Astrocyte (in vitro differentiated cells and primary cell): Measurements from ENCODE around the gene MRPL36. TPM values are rescaled to one million over a fixed set of nuclear protein-coding genes. Genes with fewer than 3 reads are reported as not detected.

Source experiments
- DNase-seq: peaks from one replicate; pipeline ENCODE4 v3.0.0-alpha.2; 2010; ENCODE audit warnings: low read depth
- FAIRE-seq: peaks from 2 replicates; lab custom pipeline; 2011; peaks lifted over from hg19 to GRCh38; lab: Jason Lieb, UNC
- H2AFZ ChIP-seq: 2 replicates; pipeline ENCODE4 v1.6.0; 2012; ENCODE audit warnings: low read depth, low read length, inconsistent platforms
- H3K27ac ChIP-seq: 2 replicates; pipeline ENCODE4 v1.5.1; 2011; ENCODE audit warnings: low read depth, low read length, inconsistent platforms
- H3K27me3 ChIP-seq: 2 replicates; pipeline ENCODE4 v1.6.0; 2011; ENCODE audit warnings: low read length, inconsistent platforms; ENCODE audit not compliant: insufficient read depth
- H3K36me3 ChIP-seq: 2 replicates; pipeline ENCODE4 v1.5.1; 2011; ENCODE audit warnings: low read length, inconsistent platforms; ENCODE audit not compliant: insufficient read depth
- H3K4me1 ChIP-seq: 2 replicates; pipeline ENCODE4 v1.5.1; 2011; ENCODE audit warnings: low read length, inconsistent platforms; ENCODE audit not compliant: insufficient read depth
- H3K4me2 ChIP-seq: 2 replicates; pipeline ENCODE4 v1.6.0; 2012; ENCODE audit warnings: low read length, inconsistent platforms
- H3K4me3 ChIP-seq: 2 replicates; pipeline ENCODE4 v1.5.1; 2011; ENCODE audit warnings: low read depth, mild to moderate bottlenecking, low read length, inconsistent platforms; ENCODE audit not compliant: insufficient read depth
- H3K79me2 ChIP-seq: 2 replicates; pipeline ENCODE4 v1.6.0; 2012; ENCODE audit warnings: mild to moderate bottlenecking, low read length, inconsistent platforms; ENCODE audit not compliant: insufficient read depth
- H3K9ac ChIP-seq: 2 replicates; pipeline ENCODE4 v1.6.0; 2012; ENCODE audit warnings: mild to moderate bottlenecking, low read length, inconsistent platforms
- H3K9me3 ChIP-seq: 2 replicates; pipeline ENCODE4 v1.5.1; 2012; ENCODE audit warnings: low read depth, mild to moderate bottlenecking, low read length, inconsistent platforms; ENCODE audit not compliant: insufficient read depth
- H4K20me1 ChIP-seq: 2 replicates; pipeline ENCODE4 v1.6.0; 2012; ENCODE audit warnings: low read length, inconsistent platforms; ENCODE audit not compliant: insufficient read depth
- H3K27ac Mint-ChIP-seq: one replicate; pipeline ENCODE4 v1.8.0; 2021; ENCODE audit warnings: mild to moderate bottlenecking, mixed read lengths; ENCODE audit not compliant: unreplicated experiment
- H3K27me3 Mint-ChIP-seq: one replicate; pipeline ENCODE4 v1.8.0; 2021; ENCODE audit warnings: low read depth, mixed read lengths; ENCODE audit not compliant: unreplicated experiment
- H3K36me3 Mint-ChIP-seq: one replicate; pipeline ENCODE4 v1.8.0; 2021; ENCODE audit warnings: low read depth, mixed read lengths; ENCODE audit not compliant: unreplicated experiment
- H3K4me1 Mint-ChIP-seq: one replicate; pipeline ENCODE4 v1.8.0; 2021; ENCODE audit warnings: low read depth, mixed read lengths; ENCODE audit not compliant: unreplicated experiment
- H3K4me3 Mint-ChIP-seq: one replicate; pipeline ENCODE4 v1.8.0; 2021; ENCODE audit warnings: mild to moderate bottlenecking, moderate library complexity, mixed read lengths; ENCODE audit not compliant: unreplicated experiment
- H3K9me3 Mint-ChIP-seq: one replicate; pipeline ENCODE4 v1.8.0; 2021; ENCODE audit warnings: mild to moderate bottlenecking, mixed read lengths; ENCODE audit not compliant: unreplicated experiment
- CTCF ChIP-seq: IDR thresholded peaks from 2 replicates; pipeline ENCODE4 v1.5.1; 2011; ENCODE audit warnings: low read depth, mild to moderate bottlenecking, inconsistent platforms, low read length, moderate library complexity; ENCODE audit not compliant: insufficient read depth
- EZH2 ChIP-seq: IDR thresholded peaks from 2 replicates; pipeline ENCODE4 v1.6.1; 2012; ENCODE audit warnings: mild to moderate bottlenecking, low read length, inconsistent platforms; ENCODE audit not compliant: insufficient read depth
- total RNA-seq: library from RNA; stranded (reverse); gene quantifications from 2 replicates; pipeline ENCODE4 v1.2.1, GENCODE V29; 2021

Gene MRPL36
- total RNA-seq, 1 donor from 2014 or later = 72.2 TPM

DNA sequence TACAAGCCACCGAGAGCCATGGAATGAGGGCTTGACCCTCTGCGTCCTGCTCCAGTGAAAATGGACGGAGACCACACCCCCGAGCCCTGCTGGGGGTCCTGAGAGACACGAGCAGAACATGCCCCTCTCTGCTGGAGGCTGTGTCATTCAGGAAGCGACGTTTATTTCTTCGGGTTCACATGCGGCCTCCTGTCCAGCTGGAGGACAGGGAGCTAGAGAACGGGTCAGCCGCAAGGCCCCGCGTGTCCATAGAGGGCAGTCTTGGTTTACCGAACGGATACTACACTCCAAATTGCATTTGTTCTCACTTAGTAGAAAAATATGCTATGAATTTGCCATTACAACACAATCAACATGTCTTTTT, 36.1 kb downstream of the MRPL36 start:
- no peak overlapping the region for H2AFZ ChIP-seq
- no peaks in the 10 kb centered on the region for H3K4me1 ChIP-seq
- H4K20me1 ChIP-seq = no peaks in the 10 kb centered on the region
- no peaks in the 10 kb centered on the region for H3K36me3 ChIP-seq
- Mint-ChIP-seq H3K4me1 (no peaks in the 10 kb centered on the region), H3K4me3 (no peak overlapping the region), H3K27me3 (peaks cover 28% of the 10 kb centered on the region), H3K9me3 (peaks cover 3% of the 10 kb centered on the region), H3K27ac (no peak overlapping the region), H3K36me3 (no peaks in the 10 kb centered on the region)
- H3K4me3 ChIP-seq = no peak overlapping the region
- H3K79me2 ChIP-seq = no peaks in the 10 kb centered on the region
- no peak overlapping the region for H3K4me2 ChIP-seq
- peak; percentile 89 for TF ChIP-seq CTCF
- no peak for TF ChIP-seq EZH2
- no peak overlapping the region for H3K27ac ChIP-seq
- H3K27me3 ChIP-seq = no peaks in the 10 kb centered on the region
- peak; percentile 66 for FAIRE-seq
- peak; percentile 35 for DNase-seq
- no peak overlapping the region for H3K9ac ChIP-seq
- H3K9me3 ChIP-seq = no peaks in the 10 kb centered on the region

- FAIRE-seq = no peak
- H2AFZ ChIP-seq = no peak overlapping the region
- Mint-ChIP-seq H3K4me3 (no peak overlapping the region), H3K4me1 (no peaks in the 10 kb centered on the region), H3K27me3 (peaks cover 28% of the 10 kb centered on the region), H3K27ac (no peak overlapping the region), H3K36me3 (no peaks in the 10 kb centered on the region), H3K9me3 (peaks cover 8% of the 10 kb centered on the region)
- H3K4me1 ChIP-seq = no peaks in the 10 kb centered on the region
- no peaks in the 10 kb centered on the region for H3K36me3 ChIP-seq
- H3K27me3 ChIP-seq = no peaks in the 10 kb centered on the region
- H3K4me2 ChIP-seq = no peak overlapping the region
- TF ChIP-seq CTCF (no peak), EZH2 (no peak)
- no peaks in the 10 kb centered on the region for H3K9me3 ChIP-seq
- H3K9ac ChIP-seq = no peak overlapping the region
- H3K27ac ChIP-seq = no peak overlapping the region
- H3K79me2 ChIP-seq = no peaks in the 10 kb centered on the region
- no peaks in the 10 kb centered on the region for H4K20me1 ChIP-seq
- no peak overlapping the region for H3K4me3 ChIP-seq
- no peak for DNase-seq
Observed at GRCh38 chr5:1762883-1763547, 36.6 kb downstream of the MRPL36 start.

DNA sequence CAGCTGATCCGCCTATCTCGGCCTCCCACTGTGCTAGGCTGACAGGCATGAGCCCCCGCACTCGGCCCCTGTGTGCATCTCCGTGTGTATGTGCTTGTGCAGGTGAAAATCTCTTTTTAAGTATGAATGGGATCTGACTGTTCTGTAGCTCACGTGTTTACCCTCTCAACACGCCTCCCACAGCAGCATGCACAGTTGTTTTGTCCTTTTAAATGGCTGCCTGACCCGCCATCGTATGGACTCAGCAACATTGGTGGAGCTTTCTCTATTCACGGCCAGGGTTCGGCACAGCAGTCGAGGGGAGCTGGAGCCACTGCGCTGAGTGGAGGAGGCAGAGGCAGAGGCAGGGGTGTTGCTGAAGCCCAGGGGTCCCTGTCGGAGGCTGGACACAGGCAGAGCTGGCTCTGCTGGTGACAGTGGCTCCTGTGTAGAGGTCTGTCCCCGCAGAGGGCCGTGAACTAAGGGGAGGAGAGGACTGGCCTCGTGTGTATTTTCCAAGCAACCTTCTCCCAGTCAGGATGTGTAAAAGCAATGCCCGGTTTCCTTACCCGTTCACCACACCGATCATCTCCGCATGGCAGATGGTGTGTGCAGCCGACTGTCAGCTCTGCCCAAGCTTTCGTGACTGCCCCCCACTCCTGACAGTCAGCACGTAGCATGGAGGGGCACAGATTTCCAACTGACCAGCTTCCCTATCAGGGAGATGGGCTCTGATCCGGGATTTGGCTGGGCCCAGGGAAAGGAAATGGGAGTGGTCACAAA, 37.3 kb downstream of the MRPL36 start:
- H3K27ac ChIP-seq = no peak overlapping the region
- Mint-ChIP-seq H3K27me3 (peaks cover 28% of the 10 kb centered on the region), H3K27ac (no peak overlapping the region), H3K4me3 (no peak overlapping the region), H3K36me3 (no peaks in the 10 kb centered on the region), H3K4me1 (no peaks in the 10 kb centered on the region), H3K9me3 (peaks cover 8% of the 10 kb centered on the region)
- no peaks in the 10 kb centered on the region for H3K9me3 ChIP-seq
- FAIRE-seq (no peak), DNase-seq (no peak)
- no peak overlapping the region for H3K4me2 ChIP-seq
- TF ChIP-seq EZH2 = no peak
- no peak for TF ChIP-seq CTCF
- H3K79me2 ChIP-seq = no peaks in the 10 kb centered on the region
- no peaks in the 10 kb centered on the region for H3K27me3 ChIP-seq
- no peak overlapping the region for H2AFZ ChIP-seq
- H3K4me3 ChIP-seq = no peak overlapping the region
- no peaks in the 10 kb centered on the region for H4K20me1 ChIP-seq
- no peak overlapping the region for H3K9ac ChIP-seq
- H3K4me1 ChIP-seq = no peaks in the 10 kb centered on the region
- H3K36me3 ChIP-seq = no peaks in the 10 kb centered on the region
